SJCRH30 (cell line): ENCODE measurements around the gene SGSH. TPM values are rescaled to one million over a fixed set of nuclear protein-coding genes. Genes with fewer than 3 reads are reported as not detected.
"Not testable (repeated sequence)": the region's sequence is repeated elsewhere in the genome, so short reads cannot be mapped to it uniquely, and the experiment has no call there.

Experiments
- DNase-seq, 2 experiments: peaks; one replicate each; pipeline ENCODE4 v3.0.0-alpha.2; 2015 to 2020
- H3K27ac ChIP-seq: fragments of 250-450 bp; sonication (Bioruptor Pico); 2 replicates; pipeline ENCODE4 v1.5.1; 2020; ENCODE audit warnings: mild to moderate bottlenecking, moderate library complexity
- H3K27me3 ChIP-seq: fragments of 250-450 bp; sonication (Bioruptor Pico); 2 replicates; pipeline ENCODE4 v1.5.1; 2020; ENCODE audit warnings: mild to moderate bottlenecking, moderate library complexity
- H3K36me3 ChIP-seq: fragments of 250-450 bp; sonication (Bioruptor Pico); 2 replicates; pipeline ENCODE4 v1.5.1; 2020; ENCODE audit warnings: mild to moderate bottlenecking, moderate library complexity
- H3K4me1 ChIP-seq: fragments of 250-450 bp; sonication (Bioruptor Pico); 2 replicates; pipeline ENCODE4 v1.5.1; 2020; ENCODE audit warnings: mild to moderate bottlenecking, moderate library complexity
- H3K4me3 ChIP-seq: fragments of 250-450 bp; sonication (Bioruptor Pico); 2 replicates; pipeline ENCODE4 v1.5.1; 2020; ENCODE audit warnings: mild to moderate bottlenecking, moderate library complexity
- H3K9me3 ChIP-seq: fragments of 250-450 bp; sonication (Bioruptor Pico); replicated peaks from 2 replicates; pipeline ENCODE4 v1.5.1; 2020; ENCODE audit warnings: mild to moderate bottlenecking, moderate library complexity
- total RNA-seq: library from RNA; depleted of rRNA; stranded (reverse); fragments of >200 nt; shearing (Covaris generic); gene quantifications from 2 replicates; pipeline ENCODE4 v1.2.3, GENCODE V29; 2014

Gene SGSH
- total RNA-seq, 1 experiment from 2014 or later, result 19.3 TPM

DNA sequence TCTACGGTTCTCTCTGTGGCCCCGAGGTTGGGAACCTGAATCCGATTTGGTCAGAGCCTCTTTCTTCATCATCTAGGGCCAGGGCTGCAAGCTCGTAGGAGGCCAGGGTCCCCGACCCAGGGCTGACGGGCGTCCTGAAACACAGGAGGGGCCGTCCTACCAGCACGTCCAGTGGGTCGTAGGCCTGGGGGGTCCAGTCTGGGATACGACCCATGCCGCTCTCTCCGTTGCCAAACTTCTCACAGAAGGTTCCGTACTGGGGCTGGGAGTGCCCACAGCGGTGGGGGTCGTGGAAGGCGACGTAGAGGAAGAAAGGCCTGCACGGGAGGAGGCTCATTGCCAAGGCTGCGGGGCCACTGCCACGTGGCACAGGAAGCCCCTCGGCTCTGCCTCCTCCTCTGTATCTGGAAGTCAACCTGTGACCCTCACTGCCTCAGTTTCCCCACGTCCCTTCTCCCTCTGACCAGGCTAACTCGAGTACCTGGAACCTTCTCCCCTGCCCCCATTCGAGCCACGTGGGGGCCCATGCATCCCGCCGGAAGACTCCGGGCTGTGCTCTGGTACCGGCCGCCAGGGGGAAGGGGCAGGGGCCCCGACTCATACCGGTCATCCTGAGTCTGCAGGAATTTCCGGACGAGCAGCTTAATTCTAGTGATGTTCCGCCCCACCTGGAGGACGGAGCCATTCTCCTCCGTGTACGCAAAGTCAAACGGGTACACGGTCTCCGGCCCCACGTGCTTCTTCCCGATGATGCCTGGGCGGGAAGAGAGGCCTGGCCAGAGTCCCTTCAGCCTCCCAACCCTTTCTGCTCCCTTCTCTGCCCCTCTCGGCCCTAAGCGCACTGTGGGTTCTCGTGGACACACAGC is 5.9 kb downstream of the SGSH start:
- no peak overlapping the region for H3K4me3 ChIP-seq
- H3K27me3 ChIP-seq, result no peaks in the 10 kb centered on the region

DNA sequence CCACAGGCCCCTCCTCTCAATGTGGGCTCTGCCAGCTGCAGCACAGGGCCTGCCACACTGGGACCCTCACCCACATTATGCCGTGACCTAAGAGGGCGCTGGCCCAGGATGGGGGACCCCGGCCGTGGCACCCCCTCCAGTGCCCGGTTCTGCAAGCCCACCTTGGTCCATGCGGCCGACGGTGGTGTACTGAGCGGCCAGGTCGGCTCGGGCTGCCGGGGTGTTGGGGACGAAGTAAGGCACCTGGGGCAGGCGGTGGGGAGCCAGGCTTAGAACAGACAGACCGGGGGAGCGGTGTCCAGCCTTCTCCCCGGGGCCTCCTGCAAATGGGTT is 6.5 kb downstream of the SGSH start:
- H3K27ac ChIP-seq, result no peak overlapping the region
- H3K4me1 ChIP-seq, result no peaks in the 10 kb centered on the region
- H3K36me3 ChIP-seq, result peaks cover 20% of the 10 kb centered on the region
- no peak overlapping the region for H3K4me3 ChIP-seq
- no peaks in the 10 kb centered on the region for H3K9me3 ChIP-seq
- H3K27me3 ChIP-seq, result no peaks in the 10 kb centered on the region
- DNase-seq, result no peak

More for the DNA sequence above, 5.9 kb downstream of the SGSH start:
- 0 out of 2 replicates have a peak, but pooled peaks cover 2% of the 10 kb centered on the region for H3K4me1 ChIP-seq
- H3K36me3 ChIP-seq, result peaks cover 17% of the 10 kb centered on the region
- H3K9me3 ChIP-seq, result no peaks in the 10 kb centered on the region
- DNase-seq, result no peak
- no peak overlapping the region for H3K27ac ChIP-seq

DNA sequence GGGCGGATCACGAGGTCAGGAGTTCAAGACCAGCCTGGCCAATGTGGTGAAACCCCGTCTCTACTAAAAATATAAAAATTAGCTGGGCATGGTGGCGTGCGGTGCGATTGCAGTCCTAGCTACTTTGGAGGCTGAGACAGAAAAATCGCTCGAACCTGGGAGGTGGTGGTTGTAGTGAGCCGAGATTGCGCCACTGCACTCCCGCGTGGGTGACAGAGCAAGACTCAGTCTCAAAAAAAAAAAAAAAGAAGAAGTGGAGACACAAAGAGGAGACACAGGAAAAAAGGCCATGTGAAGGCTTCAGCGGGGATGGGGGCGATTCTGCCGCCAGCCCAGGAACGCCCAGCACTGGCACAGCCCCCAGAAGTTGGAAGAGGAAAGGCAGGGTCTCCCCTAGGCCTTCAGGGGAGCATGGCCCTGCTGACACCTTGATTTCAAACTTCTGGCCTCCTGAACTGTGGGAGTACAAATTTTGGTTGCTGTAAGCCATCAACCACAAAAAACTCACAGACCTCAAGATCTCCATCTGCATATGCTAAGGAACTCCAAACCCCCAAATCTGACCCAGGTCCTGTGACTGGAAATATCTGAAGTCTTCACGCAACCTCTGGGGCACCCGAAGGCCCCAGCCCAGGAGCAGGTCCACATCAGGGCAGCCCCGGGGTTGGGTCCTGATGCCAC is 7.0 kb downstream of the SGSH start:
- H3K4me1 ChIP-seq, result no peaks in the 10 kb centered on the region
- no peak for DNase-seq
- H3K36me3 ChIP-seq, result peaks cover 20% of the 10 kb centered on the region
- H3K27me3 ChIP-seq, result no peaks in the 10 kb centered on the region
- H3K4me3 ChIP-seq, result no peak overlapping the region
- H3K27ac ChIP-seq, result no peak overlapping the region
- no peaks in the 10 kb centered on the region for H3K9me3 ChIP-seq

DNA sequence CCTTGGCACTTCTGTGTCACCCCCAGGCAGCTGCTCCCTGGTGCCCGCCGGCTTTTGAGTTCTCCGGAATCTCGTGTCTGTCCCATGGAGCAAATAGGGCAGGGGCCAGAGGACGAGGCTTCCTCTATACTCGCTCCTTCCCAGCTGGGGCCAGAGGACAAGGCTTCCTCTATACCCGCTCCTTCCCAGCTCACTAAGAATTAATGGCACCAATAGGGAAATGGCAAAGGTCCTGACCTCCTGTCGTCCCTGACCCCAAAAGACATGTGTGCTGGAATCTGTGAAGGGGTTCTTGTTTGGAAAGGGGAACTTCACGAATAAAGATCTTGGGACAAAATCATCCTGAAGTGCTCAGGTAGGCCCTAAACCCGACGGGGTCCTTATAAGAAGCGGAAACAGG is 7.6 kb downstream of the SGSH start:
- no peaks in the 10 kb centered on the region for H3K27me3 ChIP-seq
- H3K36me3 ChIP-seq, result peaks cover 18% of the 10 kb centered on the region
- H3K27ac ChIP-seq, result no peak overlapping the region
- no peaks in the 10 kb centered on the region for H3K9me3 ChIP-seq
- no peak for DNase-seq
- H3K4me1 ChIP-seq, result no peaks in the 10 kb centered on the region
- no peak overlapping the region for H3K4me3 ChIP-seq

DNA sequence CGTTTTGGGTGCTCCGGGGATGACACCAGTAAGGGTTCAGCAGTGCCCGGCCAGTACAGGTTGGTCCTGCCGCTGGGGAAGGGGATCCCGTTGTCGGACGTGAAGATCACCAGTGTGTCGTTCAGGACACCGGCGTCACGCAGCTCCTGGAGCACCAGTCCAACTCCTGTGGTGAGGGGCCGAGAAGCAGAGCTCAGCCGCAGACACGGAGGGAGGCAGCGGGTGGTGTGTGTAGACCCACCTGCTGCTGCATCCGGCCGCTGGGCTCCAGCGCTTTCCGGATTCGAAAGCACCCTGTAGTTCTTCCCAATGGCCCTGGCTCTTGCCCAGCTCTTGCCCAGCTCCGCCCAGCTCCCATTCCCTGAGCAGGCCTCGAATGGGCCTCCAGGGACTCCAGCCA is 8.0 kb downstream of the SGSH start:
- Histone ChIP-seq H3K36me3 (peaks cover 18% of the 10 kb centered on the region), H3K4me3 (no peak overlapping the region), H3K9me3 (no peaks in the 10 kb centered on the region), H3K27ac (no peak overlapping the region), H3K4me1 (no peaks in the 10 kb centered on the region), H3K27me3 (no peaks in the 10 kb centered on the region)
- DNase-seq, result no peak

DNA sequence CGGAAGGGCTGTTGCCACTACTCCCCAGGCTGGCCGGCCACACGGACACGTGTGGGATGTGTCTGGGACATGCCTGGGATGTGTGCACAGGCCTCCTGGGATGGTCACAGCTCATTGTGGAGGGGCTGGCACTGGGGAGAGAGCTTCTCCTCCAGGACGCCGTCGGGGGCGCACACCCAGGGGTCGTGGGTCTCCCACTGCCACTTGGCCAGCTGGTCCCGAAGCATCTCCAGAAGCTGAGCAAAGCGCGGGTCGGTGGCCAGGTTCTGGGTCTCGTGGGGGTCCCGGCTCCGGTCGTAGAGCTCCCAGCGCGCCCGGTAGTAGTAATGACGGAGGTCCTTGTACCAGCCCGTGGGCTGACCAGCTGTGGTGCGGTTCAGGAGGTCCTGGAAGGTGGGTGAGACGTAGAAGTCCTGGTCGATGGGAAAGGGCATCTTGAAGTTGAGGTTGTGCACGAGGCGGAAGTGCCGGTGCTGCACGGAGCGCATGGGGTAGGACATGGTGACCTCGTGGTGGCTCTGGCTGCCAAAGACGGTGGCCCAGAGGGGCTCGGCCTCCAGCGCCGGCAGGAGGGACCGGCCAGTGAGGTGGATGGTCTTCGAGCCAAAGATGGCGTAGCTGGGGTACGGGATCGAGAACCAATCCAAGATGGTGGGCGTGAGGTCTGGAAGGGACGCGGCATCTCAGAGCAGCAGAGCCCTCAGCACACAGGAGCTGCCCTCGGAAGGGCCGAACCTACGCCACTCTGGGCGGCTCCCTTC is 9.6 kb downstream of the SGSH start:
- Histone ChIP-seq H3K27me3 (no peaks in the 10 kb centered on the region), H3K36me3 (peaks cover 18% of the 10 kb centered on the region), H3K4me3 (no peak overlapping the region), H3K4me1 (no peaks in the 10 kb centered on the region), H3K9me3 (no peaks in the 10 kb centered on the region), H3K27ac (no peak overlapping the region)
- no peak for DNase-seq

DNA sequence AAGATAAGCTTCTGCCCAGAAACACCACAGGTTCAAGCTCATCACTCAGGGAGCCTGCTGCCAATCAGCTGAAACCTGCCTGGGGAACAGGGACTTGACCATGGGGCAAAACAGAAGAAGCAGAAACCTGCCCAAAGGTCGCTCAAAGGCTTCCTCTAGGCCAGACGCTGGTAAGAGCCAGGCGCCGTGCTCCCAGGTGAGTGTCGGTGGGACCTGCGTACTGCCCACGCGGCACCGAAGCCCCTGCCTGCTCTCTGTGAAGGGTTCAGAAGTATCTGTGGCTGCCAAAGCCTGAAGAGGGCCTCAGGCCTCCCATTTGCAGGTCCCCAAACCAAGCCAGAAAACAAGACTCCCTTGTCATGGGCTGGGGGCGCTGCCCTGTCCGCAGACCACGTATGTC is 10.4 kb downstream of the SGSH start:
- DNase-seq, result no peak
- Histone ChIP-seq H3K36me3 (peaks cover 18% of the 10 kb centered on the region), H3K9me3 (no peaks in the 10 kb centered on the region), H3K27ac (no peak overlapping the region), H3K27me3 (no peaks in the 10 kb centered on the region), H3K4me1 (no peaks in the 10 kb centered on the region), H3K4me3 (no peak overlapping the region)

DNA sequence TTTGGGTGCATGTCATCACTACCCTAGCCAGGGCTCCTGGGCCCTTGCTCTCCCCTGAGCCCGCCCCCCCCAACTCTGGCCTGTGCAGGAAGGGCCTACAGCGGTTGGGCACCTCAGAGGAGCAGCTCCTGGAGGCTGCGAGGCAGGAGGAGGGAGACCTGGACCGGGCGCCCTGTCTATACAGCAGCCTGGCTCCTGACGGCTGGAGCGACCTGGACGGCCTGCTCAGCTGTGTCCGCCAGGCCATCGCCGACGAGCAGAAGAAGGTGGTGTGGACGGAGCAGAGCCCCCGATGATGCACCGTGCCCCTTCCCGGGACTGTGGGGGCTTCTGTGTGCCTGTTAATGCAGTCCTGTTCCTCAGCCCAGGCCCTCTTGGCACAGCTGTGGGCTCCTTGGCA is 12.1 kb downstream of the SGSH start:
- no peaks in the 10 kb centered on the region for H3K27me3 ChIP-seq
- no peak for DNase-seq
- no peaks in the 10 kb centered on the region for H3K9me3 ChIP-seq
- H3K27ac ChIP-seq, result no peak overlapping the region
- peaks cover 16% of the 10 kb centered on the region for H3K36me3 ChIP-seq
- H3K4me1 ChIP-seq, result no peaks in the 10 kb centered on the region
- no peak overlapping the region for H3K4me3 ChIP-seq

DNA sequence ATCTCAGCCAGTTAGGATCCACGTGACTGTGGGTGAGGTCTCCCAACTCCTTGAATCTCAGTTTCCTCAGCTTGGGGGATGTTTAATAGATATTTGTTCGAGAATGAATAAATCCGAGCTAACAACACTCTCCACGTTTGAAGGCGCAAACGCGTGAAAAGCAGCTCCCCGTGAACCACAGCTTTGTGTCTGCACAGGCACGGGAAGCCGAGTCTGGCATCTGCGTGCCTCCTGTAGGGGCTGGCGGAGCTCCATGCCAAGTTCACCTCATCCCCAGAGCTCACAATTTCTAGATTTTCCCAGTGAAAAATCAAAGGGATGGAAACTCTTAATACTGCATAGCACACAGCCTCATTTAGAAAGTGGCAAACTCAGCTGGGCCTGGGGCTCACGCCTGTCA is 14.3 kb downstream of the SGSH start:
- Histone ChIP-seq H3K4me1 (no peaks in the 10 kb centered on the region), H3K36me3 (peaks cover 12% of the 10 kb centered on the region), H3K4me3 (no peak overlapping the region), H3K9me3 (no peaks in the 10 kb centered on the region), H3K27ac (no peak overlapping the region), H3K27me3 (no peaks in the 10 kb centered on the region)
- DNase-seq, result no peak

DNA sequence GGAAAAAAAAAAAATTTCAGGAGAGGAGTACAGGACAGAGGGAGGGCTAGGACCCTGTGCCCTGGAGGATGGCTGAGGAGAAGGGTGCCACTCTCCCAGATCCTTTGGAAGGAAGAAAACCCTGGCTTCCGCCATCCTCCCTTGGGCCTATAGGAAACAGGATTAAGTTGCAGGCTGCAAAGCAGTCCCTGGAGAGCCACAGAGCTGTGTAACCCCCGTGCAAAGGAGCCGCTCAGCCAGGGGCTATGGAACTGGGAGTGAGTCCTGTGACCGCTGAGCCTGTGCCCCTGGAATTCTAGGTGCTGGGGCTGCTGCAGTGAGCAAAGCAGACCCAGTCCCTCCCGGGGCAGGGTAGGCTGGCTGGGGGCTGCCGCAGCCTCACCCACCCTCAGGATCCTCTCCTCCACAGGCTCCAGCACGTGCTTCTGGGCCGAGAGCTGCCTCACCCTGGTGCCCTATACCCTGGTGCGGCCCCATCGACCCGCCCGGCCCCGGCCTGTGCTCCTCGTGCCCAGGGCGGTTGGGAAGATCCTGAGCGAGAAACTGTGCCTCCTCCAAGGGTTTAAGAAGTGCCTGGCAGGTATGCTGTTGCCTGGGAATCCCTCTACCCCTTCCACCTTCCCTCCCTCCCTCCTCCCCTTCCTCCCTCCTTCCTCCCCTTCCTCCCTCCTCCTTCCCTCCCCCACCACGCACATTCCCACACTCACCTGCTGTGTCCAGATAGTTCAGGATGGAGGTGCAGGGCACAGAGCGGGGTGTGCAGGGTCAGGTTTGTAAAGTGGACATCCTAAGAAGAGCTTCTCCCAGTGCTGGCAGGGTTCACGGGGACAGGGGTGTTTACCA is 15.3 kb downstream of the SGSH start:
- Histone ChIP-seq H3K27me3 (no peaks in the 10 kb centered on the region), H3K27ac (no peak overlapping the region), H3K4me1 (no peaks in the 10 kb centered on the region), H3K36me3 (peaks cover 5% of the 10 kb centered on the region), H3K4me3 (no peak overlapping the region), H3K9me3 (no peaks in the 10 kb centered on the region)
- DNase-seq, result no peak

DNA sequence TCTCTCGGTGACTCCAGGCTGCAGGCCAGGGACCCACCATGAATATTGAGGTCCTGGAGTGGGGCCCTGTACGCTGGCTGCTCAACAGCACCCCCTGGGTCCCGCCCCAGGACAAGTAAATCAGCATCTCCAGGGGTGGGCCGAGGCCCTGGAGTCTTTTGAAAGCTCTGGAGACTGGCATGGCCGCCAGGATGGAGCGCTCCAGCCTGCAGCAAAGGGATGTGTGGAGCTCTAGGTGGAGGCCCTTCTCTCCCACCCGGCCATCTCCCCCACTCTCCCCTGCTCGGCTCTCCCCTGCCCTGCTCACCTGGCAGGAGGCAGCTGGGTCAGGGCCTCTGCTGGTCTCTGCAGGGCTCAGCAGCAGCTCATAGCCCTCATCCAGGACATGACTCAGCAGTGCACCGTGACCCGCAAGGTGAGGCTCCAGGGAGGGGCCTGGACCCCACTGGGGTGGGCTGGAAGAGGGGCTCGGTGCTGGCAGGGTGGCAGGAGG is 16.6 kb downstream of the SGSH start:
- Histone ChIP-seq H3K36me3 (no peaks in the 10 kb centered on the region), H3K27me3 (no peaks in the 10 kb centered on the region), H3K27ac (no peak overlapping the region), H3K4me3 (no peak overlapping the region), H3K4me1 (no peaks in the 10 kb centered on the region), H3K9me3 (no peaks in the 10 kb centered on the region)
- DNase-seq, result no peak

DNA sequence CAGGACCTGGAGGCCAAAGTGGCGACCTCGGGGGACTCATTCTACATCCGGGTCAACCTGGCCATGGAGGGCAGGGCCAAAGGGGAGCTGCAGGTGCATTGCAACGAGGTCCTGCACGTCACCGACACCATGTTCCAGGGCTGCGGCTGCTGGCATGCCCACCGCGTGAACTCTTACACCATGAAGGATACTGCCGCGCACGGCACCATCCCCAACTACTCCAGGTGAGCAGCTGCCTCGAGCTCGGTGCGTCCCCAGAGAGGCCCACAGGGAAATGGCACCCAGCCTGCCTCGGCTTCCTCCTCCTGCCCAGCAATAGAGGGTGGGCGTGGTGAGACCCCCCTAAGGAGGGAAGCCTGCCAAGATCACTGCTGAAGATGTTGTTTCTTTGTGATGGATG is 17.9 kb downstream of the SGSH start:
- no peaks in the 10 kb centered on the region for H3K9me3 ChIP-seq
- 0 out of 2 replicates have a peak, but pooled peaks cover 4% of the 10 kb centered on the region for H3K4me1 ChIP-seq
- no peak overlapping the region for H3K27ac ChIP-seq
- DNase-seq, result no peak
- H3K4me3 ChIP-seq, result no peak overlapping the region
- H3K36me3 ChIP-seq, result no peaks in the 10 kb centered on the region
- H3K27me3 ChIP-seq, result no peaks in the 10 kb centered on the region

DNA sequence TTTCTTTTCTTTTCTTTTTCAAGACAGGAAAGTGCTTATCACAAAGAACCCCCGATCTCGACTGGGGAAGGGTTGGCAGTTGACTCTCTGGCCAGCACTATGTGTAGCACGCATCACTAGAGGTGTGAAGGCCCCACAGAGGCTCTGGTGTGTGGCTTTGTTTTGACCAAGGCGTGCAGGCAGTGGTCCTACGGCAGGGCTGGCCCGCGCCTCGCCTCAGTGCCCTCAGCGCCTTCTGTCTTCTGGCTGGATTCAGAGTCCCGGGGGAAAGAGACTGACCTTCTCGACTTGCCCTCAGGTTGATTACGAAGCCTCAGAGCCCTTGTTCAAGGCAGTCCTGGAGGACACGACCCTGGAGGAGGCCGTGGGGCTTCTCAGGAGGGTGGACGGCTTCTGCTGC is 18.7 kb downstream of the SGSH start:
- DNase-seq, result no peak
- H3K9me3 ChIP-seq, result no peaks in the 10 kb centered on the region
- no peaks in the 10 kb centered on the region for H3K27me3 ChIP-seq
- H3K4me1 ChIP-seq, result 0 out of 2 replicates have a peak, but pooled peaks cover 4% of the 10 kb centered on the region
- H3K27ac ChIP-seq, result no peak overlapping the region
- H3K36me3 ChIP-seq, result no peaks in the 10 kb centered on the region
- no peak overlapping the region for H3K4me3 ChIP-seq

DNA sequence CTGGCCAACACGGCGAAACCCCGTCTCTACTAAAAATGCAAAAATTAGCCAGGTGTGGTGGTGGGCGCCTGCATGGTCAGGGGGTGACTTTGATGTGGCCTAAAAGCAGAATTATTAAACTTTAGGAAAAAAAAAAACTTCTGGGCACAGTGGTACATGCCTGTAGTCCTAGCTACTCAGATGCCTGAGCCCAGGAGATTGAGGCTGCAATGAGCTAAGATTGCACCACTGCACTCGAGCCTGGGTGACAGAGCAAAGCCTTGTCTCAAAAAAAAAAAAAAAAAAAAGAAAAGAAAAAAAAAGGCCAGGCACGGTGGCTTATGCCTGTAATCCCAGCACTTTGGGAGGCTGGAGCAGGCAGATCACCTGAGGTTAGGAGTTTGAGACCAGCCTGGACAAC is 20.8 kb downstream of the SGSH start:
- not testable (repeated sequence) for H3K4me1 ChIP-seq, H3K4me3 ChIP-seq, H3K9me3 ChIP-seq, H3K27me3 ChIP-seq, H3K36me3 ChIP-seq, H3K27ac ChIP-seq, DNase-seq
